Measurements from ENCODE around the gene KRT81.
"Not testable (repeated sequence)": the region's sequence is repeated elsewhere in the genome, so short reads cannot be mapped to it uniquely, and the experiment has no call there.

The KRT81 gene

GRCh38 chr12:52295663-52296062 is 4.3 kb upstream of the KRT81 start:
- DNase-seq, result no peak

- no peak for DNase-seq
These were observed 3.5 kb upstream of the KRT81 start for GRCh38 chr12:52294803-52295202.

GRCh38 chr12:52293926-52294325 is 2.6 kb upstream of the KRT81 start:
- no peak for DNase-seq

GRCh38 chr12:52290483-52291134 is 725 bp downstream of the KRT81 start:
- DNase-seq, result not testable (repeated sequence)

GRCh38 chr12:52287816-52288805 is 3.2 kb downstream of the KRT81 start:
- not testable (repeated sequence) for DNase-seq

GRCh38 chr12:52286857-52287785 is 4.2 kb downstream of the KRT81 start:
- DNase-seq, result not testable (repeated sequence)

- DNase-seq, result no peak
These were observed 5.3 kb downstream of the KRT81 start for GRCh38 chr12:52285851-52286530.

GRCh38 chr12:52285172-52285745 is 6.1 kb downstream of the KRT81 start:
- DNase-seq, result no peak

GRCh38 chr12:52284562-52285171 is 6.7 kb downstream of the KRT81 start:
- no peak for DNase-seq

GRCh38 chr12:52280796-52281560 is 10.4 kb downstream of the KRT81 start:
- no peak for DNase-seq

- DNase-seq, result peak; percentile 57
These were observed 11.0 kb downstream of the KRT81 start for GRCh38 chr12:52280319-52280795.

GRCh38 chr12:52279422-52280318 is 11.7 kb downstream of the KRT81 start:
- DNase-seq, result no peak

- peak; percentile 48 for DNase-seq
These were observed 12.5 kb downstream of the KRT81 start for GRCh38 chr12:52278575-52279421.

GRCh38 chr12:52277486-52278245 is 13.7 kb downstream of the KRT81 start:
- DNase-seq, result peak; percentile 21

GRCh38 chr12:52275686-52276085 is 15.6 kb downstream of the KRT81 start:
- no peak for DNase-seq

- DNase-seq, result no peak
These were observed 16.7 kb downstream of the KRT81 start, which contains the start of gene KRT86 for GRCh38 chr12:52274521-52275120. Gene KRT86 (plus strand): TSS chr12:52274645. CDS start chr12:52301917, 27,272 bp downstream.

- no peak for DNase-seq
These were observed 20.2 kb downstream of the KRT81 start for GRCh38 chr12:52271158-52271557.
